Measurements from ENCODE around the gene CCNJL.

CCNJL gene

GRCh38 chr5:160306696-160307095 is 5.7 kb downstream of the CCNJL start:
- no peak for TF ChIP-seq CTCF (conservative IDR thresholded peaks at IDR 0.05; ENCODE audit: control insufficient read depth, insufficient read depth, low read depth, low read length)
- DNase-seq (ENCODE audit: low read depth), result no peak
- H3K4me3 ChIP-seq (ENCODE audit: control insufficient read depth, low read depth, low read length), result no peak overlapping the region

GRCh38 chr5:160305319-160305718 is 7.0 kb downstream of the CCNJL start:
- TF ChIP-seq CTCF (conservative IDR thresholded peaks at IDR 0.05; ENCODE audit: control insufficient read depth, insufficient read depth, low read depth, low read length), result no peak
- no peak for DNase-seq (ENCODE audit: low read depth)
- no peak overlapping the region for H3K4me3 ChIP-seq (ENCODE audit: control insufficient read depth, low read depth, low read length)

GRCh38 chr5:160303690-160304089 is 8.7 kb downstream of the CCNJL start:
- DNase-seq (ENCODE audit: low read depth), result no peak
- no peak overlapping the region for H3K4me3 ChIP-seq (ENCODE audit: control insufficient read depth, low read depth, low read length)
- no peak for TF ChIP-seq CTCF (conservative IDR thresholded peaks at IDR 0.05; ENCODE audit: control insufficient read depth, insufficient read depth, low read depth, low read length)

- no peak for TF ChIP-seq CTCF (conservative IDR thresholded peaks at IDR 0.05; ENCODE audit: control insufficient read depth, insufficient read depth, low read depth, low read length)
- H3K4me3 ChIP-seq (ENCODE audit: control insufficient read depth, low read depth, low read length), result no peak overlapping the region
- DNase-seq (ENCODE audit: low read depth), result no peak
Measured at GRCh38 chr5:160298189-160298588, 14.2 kb downstream of the CCNJL start.

GRCh38 chr5:160297776-160298175 is 14.6 kb downstream of the CCNJL start:
- no peak for DNase-seq (ENCODE audit: low read depth)
- H3K4me3 ChIP-seq (ENCODE audit: control insufficient read depth, low read depth, low read length), result no peak overlapping the region
- TF ChIP-seq CTCF (conservative IDR thresholded peaks at IDR 0.05; ENCODE audit: control insufficient read depth, insufficient read depth, low read depth, low read length), result no peak

GRCh38 chr5:160297004-160297403 is 15.4 kb downstream of the CCNJL start:
- no peak overlapping the region for H3K4me3 ChIP-seq (ENCODE audit: control insufficient read depth, low read depth, low read length)
- no peak for DNase-seq (ENCODE audit: low read depth)
- no peak for TF ChIP-seq CTCF (conservative IDR thresholded peaks at IDR 0.05; ENCODE audit: control insufficient read depth, insufficient read depth, low read depth, low read length)

GRCh38 chr5:160296496-160296895 is 15.9 kb downstream of the CCNJL start:
- H3K4me3 ChIP-seq (ENCODE audit: control insufficient read depth, low read depth, low read length), result no peak overlapping the region
- no peak for DNase-seq (ENCODE audit: low read depth)
- TF ChIP-seq CTCF (conservative IDR thresholded peaks at IDR 0.05; ENCODE audit: control insufficient read depth, insufficient read depth, low read depth, low read length), result no peak
